CD4-positive, alpha-beta T cell (primary cell): ENCODE data around the gene ASTN1. TPM values are rescaled to one million over a fixed set of nuclear protein-coding genes. Genes with fewer than 3 reads are reported as not detected.

Source experiments
- ATAC-seq: fragments of 200-7000 bp; cut with Tn5 transposase; one replicate; pipeline ENCODE4 v1.10.0; 2022; ENCODE audit warnings: mild to moderate bottlenecking; ENCODE audit not compliant: poor library complexity
- CTCF ChIA-PET: fragments of 350-600 bp; sonication (Branson Sonifier 250); formaldehyde crosslinking; loops from one replicate; lab custom pipeline; 2021; ENCODE audit warnings: antibody characterized with exemption, inconsistent platforms; lab: Charles Lee
- POLR2A ChIA-PET: fragments of 350-600 bp; sonication (Branson Sonifier 250); formaldehyde crosslinking; loops from one replicate; lab custom pipeline; 2021; ENCODE audit warnings: antibody characterized with exemption, inconsistent platforms; lab: Charles Lee
- DNase-seq, 14 experiments: peaks; one replicate each; pipeline ENCODE4 v3.0.0-alpha.2; 2013 to 2020; ENCODE audit warnings: mixed read lengths in 2 of 14
- H3K27ac ChIP-seq, 2 donors: one replicate each; pipeline versions ENCODE4 v1.5.1 to v1.7.0; 2013; ENCODE audit warnings: low read length in 2 of 2, low read depth in 1 of 2, mild to moderate bottlenecking in 1 of 2
- H3K27me3 ChIP-seq, 2 experiments: 1 replicate in 1 of 2; 2 replicates in 1 of 2; pipeline versions ENCODE4 v1.6.1 to v1.7.0; 2013; ENCODE audit warnings: low read length in 2 of 2, control low read depth in 1 of 2, mild to moderate bottlenecking in 1 of 2, moderate library complexity in 1 of 2; ENCODE audit not compliant: insufficient read depth in 2 of 2, control insufficient read depth in 1 of 2
- H3K36me3 ChIP-seq: one replicate; pipeline ENCODE4 v1.6.1; 2013; ENCODE audit warnings: low read length, control low read depth; ENCODE audit not compliant: insufficient read depth
- H3K4me1 ChIP-seq: one replicate; pipeline ENCODE4 v1.6.1; 2013; ENCODE audit warnings: low read length, control low read depth; ENCODE audit not compliant: insufficient read depth
- H3K4me3 ChIP-seq: one replicate; pipeline ENCODE4 v1.5.1; 2013; ENCODE audit warnings: mild to moderate bottlenecking, low read length, moderate library complexity
- H3K9me3 ChIP-seq, 2 experiments: 1 replicate in 1 of 2; 2 replicates in 1 of 2; pipeline versions ENCODE4 v1.6.1 to v1.7.0; 2013; ENCODE audit warnings: low read length in 2 of 2, mild to moderate bottlenecking in 2 of 2, control low read depth in 1 of 2, moderate library complexity in 1 of 2; ENCODE audit not compliant: control insufficient read depth in 1 of 2, insufficient read depth in 1 of 2
- H3K27ac Mint-ChIP-seq: one replicate; pipeline ENCODE4 v1.8.0; 2020; ENCODE audit warnings: mixed read lengths
- H3K27me3 Mint-ChIP-seq: one replicate; pipeline ENCODE4 v1.8.0; 2021; ENCODE audit warnings: mixed read lengths
- H3K36me3 Mint-ChIP-seq: one replicate; pipeline ENCODE4 v1.8.0; 2021; ENCODE audit warnings: low read depth, mixed read lengths
- H3K4me1 Mint-ChIP-seq: one replicate; pipeline ENCODE4 v1.8.0; 2021; ENCODE audit warnings: low read depth, mixed read lengths
- H3K4me3 Mint-ChIP-seq: one replicate; pipeline ENCODE4 v1.8.0; 2020; ENCODE audit warnings: mild to moderate bottlenecking, mixed read lengths
- H3K9me3 Mint-ChIP-seq: one replicate; pipeline ENCODE4 v1.8.0; 2020; ENCODE audit warnings: mixed read lengths
- intact Hi-C, 2 experiments: fragments of 100-400 bp; cut with DNase I in 1 of 2; cut with micrococcal nuclease in 1 of 2; formaldehyde crosslinking; loops; one replicate each; pipeline versions ENCODE4 v1.15.1 to v1.9.0; 2023 to 2025; cut with DNase I, micrococcal nuclease
- total RNA-seq, 174 experiments: library from RNA in 2 of 174; stranded (reverse) in 2 of 174; gene quantifications; one replicate each; pipeline ENCODE4 v1.2.3 and lab custom pipeline; 2021 to 2026
- TF ChIP-seq, protein P1 (sequence below): fragments of 200-600 bp; IDR thresholded peaks from one replicate; pipeline ENCODE4 v1.8.0; 2022; ENCODE audit warnings: antibody characterized with exemption, mild to moderate bottlenecking

ASTN1 gene
- total RNA-seq, 2 experiments from 2014 or later: not detected

DNA sequence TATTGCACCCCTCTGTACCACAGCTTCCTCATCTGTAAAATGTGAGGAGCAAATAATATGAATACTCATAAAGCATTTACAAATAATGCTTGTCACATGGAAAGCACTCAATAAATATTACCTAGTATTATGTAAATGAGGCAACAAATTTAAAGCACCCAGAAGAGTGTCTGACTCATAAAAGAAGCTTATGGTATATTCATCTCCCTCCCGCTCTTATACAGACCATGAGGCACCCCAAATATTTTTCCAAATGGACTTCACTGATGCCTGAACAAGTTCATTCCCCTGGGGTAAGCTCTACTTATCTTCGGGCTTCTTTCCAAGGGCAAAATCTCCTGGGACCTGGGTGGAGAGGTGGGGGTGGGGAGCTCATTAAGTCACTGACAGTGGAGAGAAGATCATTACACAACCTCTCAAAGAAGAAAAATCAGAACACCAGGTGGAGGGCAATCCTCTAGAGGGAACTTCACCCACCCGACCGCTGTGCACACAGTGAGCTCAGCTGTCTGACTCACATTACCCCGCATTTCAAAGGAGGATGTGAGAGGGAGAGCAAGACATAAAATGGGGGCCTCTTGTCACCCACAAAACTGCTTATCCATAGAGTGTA lies 166.2 kb downstream of the ASTN1 start:
- no peaks in the 10 kb centered on the region for H3K27me3 ChIP-seq
- Mint-ChIP-seq H3K36me3 (no peaks in the 10 kb centered on the region), H3K27me3 (no peaks in the 10 kb centered on the region), H3K27ac (no peak overlapping the region), H3K4me1 (no peaks in the 10 kb centered on the region), H3K9me3 (peaks cover 5% of the 10 kb centered on the region), H3K4me3 (no peak overlapping the region)
- no peak for DNase-seq
- no peaks in the 10 kb centered on the region for H3K36me3 ChIP-seq
- no peak overlapping the region for H3K4me3 ChIP-seq
- intact Hi-C loops: no loop called here
- H3K27ac ChIP-seq: no peak overlapping the region
- no peaks in the 10 kb centered on the region for H3K4me1 ChIP-seq
- no peak for ATAC-seq
- ChIA-PET POLR2A (no interaction called here), CTCF (no interaction called here)
- no peaks in the 10 kb centered on the region for H3K9me3 ChIP-seq
- TF ChIP-seq, protein P1, sequence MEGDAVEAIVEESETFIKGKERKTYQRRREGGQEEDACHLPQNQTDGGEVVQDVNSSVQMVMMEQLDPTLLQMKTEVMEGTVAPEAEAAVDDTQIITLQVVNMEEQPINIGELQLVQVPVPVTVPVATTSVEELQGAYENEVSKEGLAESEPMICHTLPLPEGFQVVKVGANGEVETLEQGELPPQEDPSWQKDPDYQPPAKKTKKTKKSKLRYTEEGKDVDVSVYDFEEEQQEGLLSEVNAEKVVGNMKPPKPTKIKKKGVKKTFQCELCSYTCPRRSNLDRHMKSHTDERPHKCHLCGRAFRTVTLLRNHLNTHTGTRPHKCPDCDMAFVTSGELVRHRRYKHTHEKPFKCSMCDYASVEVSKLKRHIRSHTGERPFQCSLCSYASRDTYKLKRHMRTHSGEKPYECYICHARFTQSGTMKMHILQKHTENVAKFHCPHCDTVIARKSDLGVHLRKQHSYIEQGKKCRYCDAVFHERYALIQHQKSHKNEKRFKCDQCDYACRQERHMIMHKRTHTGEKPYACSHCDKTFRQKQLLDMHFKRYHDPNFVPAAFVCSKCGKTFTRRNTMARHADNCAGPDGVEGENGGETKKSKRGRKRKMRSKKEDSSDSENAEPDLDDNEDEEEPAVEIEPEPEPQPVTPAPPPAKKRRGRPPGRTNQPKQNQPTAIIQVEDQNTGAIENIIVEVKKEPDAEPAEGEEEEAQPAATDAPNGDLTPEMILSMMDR: no peak

DNA sequence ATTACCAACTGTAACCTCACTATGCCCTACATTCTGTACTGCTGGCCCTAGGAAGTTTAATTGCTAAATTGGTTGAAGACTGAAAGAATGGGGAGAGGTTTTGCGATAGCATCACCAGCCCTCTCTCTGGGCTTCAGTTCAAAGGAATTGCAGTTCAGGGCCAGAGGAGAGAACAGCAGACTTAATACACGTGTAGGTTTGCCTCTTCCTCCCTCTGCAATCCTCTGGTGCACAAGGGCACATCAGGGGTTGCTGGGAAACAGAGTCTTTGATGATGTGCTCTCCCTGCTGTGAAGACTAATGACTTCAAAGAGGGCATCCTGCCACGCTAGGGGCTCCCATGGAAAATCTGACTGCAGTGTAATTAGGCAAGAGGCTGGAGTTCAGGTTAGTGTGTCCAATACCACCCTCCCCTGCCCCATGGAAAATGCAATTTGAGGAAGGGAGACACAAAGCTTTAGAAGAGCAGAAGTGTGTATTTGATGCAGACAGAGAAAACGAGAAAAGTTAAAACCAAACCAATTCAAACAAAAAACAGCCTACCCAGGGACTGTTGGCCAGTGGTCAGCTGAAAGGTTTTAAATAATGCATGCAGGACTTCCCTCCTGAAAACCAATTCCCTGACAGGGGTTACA lies 167.9 kb downstream of the ASTN1 start:
- ChIA-PET POLR2A (no interaction called here), CTCF (no interaction called here)
- no peaks in the 10 kb centered on the region for H3K36me3 ChIP-seq
- ATAC-seq (no peak), DNase-seq (no peak)
- H3K9me3 ChIP-seq: no peaks in the 10 kb centered on the region
- H3K4me3 ChIP-seq: no peak overlapping the region
- H3K27me3 ChIP-seq: no peaks in the 10 kb centered on the region
- Mint-ChIP-seq H3K36me3 (no peaks in the 10 kb centered on the region), H3K27me3 (no peaks in the 10 kb centered on the region), H3K4me1 (no peaks in the 10 kb centered on the region), H3K9me3 (peaks cover 5% of the 10 kb centered on the region), H3K4me3 (no peak overlapping the region), H3K27ac (no peak overlapping the region)
- intact Hi-C loops: no loop called here
- H3K4me1 ChIP-seq: no peaks in the 10 kb centered on the region
- TF ChIP-seq, protein P1: no peak
- H3K27ac ChIP-seq: no peak overlapping the region

DNA sequence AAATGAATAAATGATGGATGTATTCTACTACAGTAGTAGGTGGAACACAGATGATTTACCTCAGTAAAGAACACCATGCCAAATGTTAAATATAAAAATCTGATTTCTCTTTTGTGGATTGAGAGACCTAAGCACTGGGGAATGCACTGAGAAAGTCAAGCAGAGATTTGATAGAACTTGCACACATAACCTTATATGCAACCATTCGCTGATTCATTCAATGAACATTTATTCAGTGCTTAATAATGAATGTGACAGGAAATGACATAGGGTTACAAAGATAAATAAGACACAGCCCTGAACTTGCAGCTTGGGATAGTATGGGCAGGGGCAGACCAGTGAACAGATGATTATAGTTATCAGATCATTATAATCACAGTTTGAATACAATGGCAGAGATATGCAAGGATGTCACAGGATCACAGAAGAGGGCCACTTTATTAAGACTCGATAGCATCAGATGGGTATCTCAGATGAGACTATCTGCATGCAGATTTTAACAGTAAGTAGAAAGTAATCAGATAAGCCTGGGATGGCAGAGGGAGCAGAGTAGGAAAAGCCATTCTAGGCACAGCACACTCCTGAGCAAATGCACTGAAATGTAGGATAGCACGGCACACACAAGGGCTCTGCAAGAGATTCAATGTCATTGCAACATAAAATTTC lies 169.4 kb downstream of the ASTN1 start:
- no peaks in the 10 kb centered on the region for H3K4me1 Mint-ChIP-seq
- no peaks in the 10 kb centered on the region for H3K27me3 Mint-ChIP-seq
- peaks cover 5% of the 10 kb centered on the region for H3K9me3 Mint-ChIP-seq
- H3K36me3 Mint-ChIP-seq: no peaks in the 10 kb centered on the region
- no peak overlapping the region for H3K27ac Mint-ChIP-seq
- CTCF ChIA-PET: no interaction called here
- POLR2A ChIA-PET: no interaction called here
- H3K4me3 Mint-ChIP-seq: no peak overlapping the region
- H3K27me3 ChIP-seq: no peaks in the 10 kb centered on the region
- H3K4me1 ChIP-seq: no peaks in the 10 kb centered on the region
- intact Hi-C loops: no loop called here
- DNase-seq (no peak), ATAC-seq (no peak)
- H3K36me3 ChIP-seq: no peaks in the 10 kb centered on the region
- H3K27ac ChIP-seq: no peak overlapping the region
- TF ChIP-seq, protein P1: no peak
- peaks cover 0 to 7% of the 10 kb centered on the region in 2 experiments for H3K9me3 ChIP-seq
- H3K4me3 ChIP-seq: no peak overlapping the region
